HG03457 (cell line): ENCODE results near the gene SEC16A.

Source experiments
- ATAC-seq: cut with Tn5 transposase; IDR thresholded peaks from one replicate; pipeline ENCODE4 v1.9.1; 2021; ENCODE audit warnings: moderate number of reproducible peaks; ENCODE audit not compliant: unreplicated experiment

SEC16A gene

GRCh38 chr9:136518623-136519022, 35.8 kb upstream of the SEC16A start:
- no peak for ATAC-seq

DNA sequence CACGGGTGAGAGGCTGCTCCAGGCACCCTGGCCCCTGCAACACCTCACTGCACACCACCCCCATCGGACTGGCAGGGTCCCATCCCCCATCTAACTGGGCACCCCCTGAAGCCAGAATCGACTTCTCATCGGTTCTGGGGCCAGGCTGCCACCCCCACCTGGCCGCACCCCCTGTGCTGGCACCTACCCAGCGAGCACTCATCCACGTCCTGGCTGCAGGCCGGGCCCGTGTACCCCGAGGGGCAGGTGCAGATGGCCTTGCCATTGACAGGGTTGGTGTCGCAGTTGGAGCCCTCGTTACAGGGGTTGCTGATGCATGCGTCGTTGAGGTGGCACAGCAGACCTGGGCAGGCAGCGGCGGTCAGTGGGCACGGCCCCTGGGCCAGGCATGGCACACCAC, 35.1 kb upstream of the SEC16A start:
- no peak for ATAC-seq

GRCh38 chr9:136517012-136517743, 34.3 kb upstream of the SEC16A start:
- ATAC-seq, result no peak

GRCh38 chr9:136516191-136516654, 33.4 kb upstream of the SEC16A start:
- ATAC-seq, result no peak

GRCh38 chr9:136515276-136515675, 32.4 kb upstream of the SEC16A start:
- no peak for ATAC-seq

DNA sequence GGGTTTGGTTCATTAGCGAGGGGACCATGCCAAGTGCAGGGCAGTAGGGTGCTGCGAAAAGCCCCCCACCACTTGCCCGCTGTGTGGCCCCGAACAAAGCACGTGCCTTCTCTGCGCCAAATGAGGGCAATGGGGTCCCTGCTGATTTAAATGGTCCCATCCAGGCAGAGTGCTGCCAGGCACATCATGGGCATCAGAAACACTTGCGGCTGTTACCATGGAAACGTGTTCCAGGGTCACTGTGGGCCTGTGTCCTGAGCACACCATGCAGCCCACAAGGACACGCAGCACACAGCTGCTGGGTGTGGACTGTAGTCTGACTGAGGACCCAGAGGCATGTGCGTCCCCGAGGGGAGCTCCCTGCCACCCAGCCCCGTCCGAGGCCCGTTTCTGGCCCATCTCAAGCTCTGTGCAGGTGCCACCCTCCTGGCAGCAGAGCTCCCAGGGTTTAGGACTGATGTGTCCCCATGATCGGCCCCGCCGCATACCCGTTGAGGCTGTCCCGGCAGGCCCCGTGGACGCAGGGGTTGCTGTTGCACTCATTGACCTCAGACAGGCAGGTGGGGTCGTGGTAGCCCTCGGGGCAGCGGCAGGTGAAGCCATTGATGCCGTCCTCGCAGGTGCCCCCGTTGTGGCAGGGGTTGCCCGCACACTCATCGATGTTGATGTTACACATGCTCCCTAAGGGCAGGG, 31.3 kb upstream of the SEC16A start:
- no peak for ATAC-seq

DNA sequence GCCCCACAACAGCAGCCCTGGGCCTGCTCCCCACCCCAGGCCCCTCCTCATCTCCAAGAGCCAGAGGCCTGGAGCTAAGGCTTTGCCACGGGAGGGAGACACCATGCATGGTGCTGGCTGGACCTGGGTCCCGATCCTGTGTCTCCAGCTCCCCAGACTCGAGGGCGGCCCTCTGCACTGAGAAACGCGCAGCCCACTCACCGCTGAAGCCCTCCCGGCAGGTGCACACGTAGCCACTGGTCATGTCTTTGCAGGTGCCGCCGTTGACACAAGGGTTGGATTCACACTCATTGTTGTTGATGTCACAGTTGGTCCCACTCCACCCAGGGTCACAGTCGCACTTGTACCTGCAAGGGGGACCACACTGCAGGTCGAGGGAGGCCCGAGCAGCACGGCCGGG, 30.4 kb upstream of the SEC16A start:
- no peak for ATAC-seq

GRCh38 chr9:136512651-136513071, 29.8 kb upstream of the SEC16A start:
- ATAC-seq, result no peak

GRCh38 chr9:136511670-136512592, 29.1 kb upstream of the SEC16A start:
- ATAC-seq, result no peak

GRCh38 chr9:136511144-136511669, 28.4 kb upstream of the SEC16A start:
- ATAC-seq, result no peak

DNA sequence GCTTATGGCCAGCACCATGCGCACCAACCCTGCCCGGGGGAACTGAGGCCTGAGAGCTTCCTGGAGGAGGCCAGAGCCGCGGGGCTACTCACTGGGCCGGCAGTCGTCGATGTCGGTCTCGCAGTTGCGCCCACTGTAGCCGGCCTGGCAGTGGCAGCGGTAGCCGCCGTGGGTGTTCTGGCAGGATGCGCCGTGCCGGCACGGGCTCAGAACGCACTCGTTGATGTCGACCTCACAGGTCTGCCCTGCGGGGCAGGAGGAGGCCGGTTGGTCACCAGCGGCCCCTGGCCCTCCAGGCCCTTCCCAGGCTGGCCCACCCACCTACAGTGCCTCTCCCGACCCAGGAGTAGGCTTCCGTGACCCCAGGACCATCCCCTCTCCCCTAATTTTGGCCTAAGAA, 27.7 kb upstream of the SEC16A start:
- no peak for ATAC-seq

DNA sequence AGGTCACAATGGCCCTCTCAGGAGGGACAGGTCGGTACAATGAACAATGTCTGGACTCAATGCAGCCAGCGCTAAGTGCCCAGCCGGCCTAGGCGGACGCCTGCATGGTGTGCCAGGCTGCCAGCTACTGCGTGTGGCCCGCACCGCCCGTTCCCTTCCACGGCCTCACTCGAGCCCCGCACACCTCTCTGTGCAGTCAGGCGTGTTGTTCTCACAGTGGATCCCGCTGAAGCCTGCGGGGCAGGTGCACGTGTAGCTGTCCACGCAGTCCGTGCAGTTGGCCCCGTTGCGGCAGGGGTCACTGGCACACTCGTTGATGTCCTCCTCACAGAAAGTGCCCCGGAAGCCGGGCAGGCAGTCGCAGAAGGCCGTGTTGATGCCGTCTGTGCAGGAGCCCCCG, 26.7 kb upstream of the SEC16A start:
- ATAC-seq, result no peak

DNA sequence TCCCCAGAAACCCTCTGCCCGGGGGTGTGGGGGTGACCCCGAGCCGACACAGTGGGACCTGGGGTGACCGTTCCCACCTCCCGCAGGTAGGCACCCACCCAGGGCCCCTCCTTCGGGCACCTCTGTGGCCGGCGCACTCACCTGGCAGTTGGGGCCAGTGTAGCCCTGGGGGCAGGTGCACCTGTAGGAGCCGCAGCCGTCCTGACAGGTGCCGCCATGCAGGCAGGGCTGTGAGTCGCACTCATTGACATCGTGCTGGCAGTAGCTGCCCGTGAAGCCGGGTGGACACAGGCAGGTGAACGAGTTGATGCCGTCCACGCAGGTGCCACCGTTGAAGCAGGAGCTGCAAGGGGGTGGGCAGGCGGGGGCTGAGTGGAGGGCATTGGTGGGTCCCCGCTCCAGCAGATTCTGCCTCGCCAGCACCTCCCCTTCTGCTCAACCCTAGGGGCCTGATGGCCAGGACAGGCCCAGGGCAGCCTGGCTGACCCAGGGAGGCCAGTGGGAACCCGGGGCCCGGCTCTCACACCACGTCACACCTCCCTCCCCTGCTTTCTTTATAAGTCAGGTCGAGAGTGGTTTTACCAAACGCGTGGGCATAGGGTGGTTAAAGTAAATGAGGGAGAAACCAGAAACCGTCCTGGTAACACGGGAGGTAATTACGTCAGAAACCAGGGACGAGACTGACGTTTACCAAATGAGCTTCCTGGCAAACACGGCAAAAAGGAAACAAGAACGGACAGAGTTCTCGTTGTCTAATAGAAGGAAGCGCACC, 26.1 kb upstream of the SEC16A start:
- no peak for ATAC-seq

- ATAC-seq, result no peak
These were observed 25.1 kb upstream of the SEC16A start for GRCh38 chr9:136507992-136508375.

- ATAC-seq, result no peak
These were observed 24.6 kb upstream of the SEC16A start for GRCh38 chr9:136507221-136507991.

GRCh38 chr9:136506425-136506824, 23.6 kb upstream of the SEC16A start:
- ATAC-seq, result no peak

DNA sequence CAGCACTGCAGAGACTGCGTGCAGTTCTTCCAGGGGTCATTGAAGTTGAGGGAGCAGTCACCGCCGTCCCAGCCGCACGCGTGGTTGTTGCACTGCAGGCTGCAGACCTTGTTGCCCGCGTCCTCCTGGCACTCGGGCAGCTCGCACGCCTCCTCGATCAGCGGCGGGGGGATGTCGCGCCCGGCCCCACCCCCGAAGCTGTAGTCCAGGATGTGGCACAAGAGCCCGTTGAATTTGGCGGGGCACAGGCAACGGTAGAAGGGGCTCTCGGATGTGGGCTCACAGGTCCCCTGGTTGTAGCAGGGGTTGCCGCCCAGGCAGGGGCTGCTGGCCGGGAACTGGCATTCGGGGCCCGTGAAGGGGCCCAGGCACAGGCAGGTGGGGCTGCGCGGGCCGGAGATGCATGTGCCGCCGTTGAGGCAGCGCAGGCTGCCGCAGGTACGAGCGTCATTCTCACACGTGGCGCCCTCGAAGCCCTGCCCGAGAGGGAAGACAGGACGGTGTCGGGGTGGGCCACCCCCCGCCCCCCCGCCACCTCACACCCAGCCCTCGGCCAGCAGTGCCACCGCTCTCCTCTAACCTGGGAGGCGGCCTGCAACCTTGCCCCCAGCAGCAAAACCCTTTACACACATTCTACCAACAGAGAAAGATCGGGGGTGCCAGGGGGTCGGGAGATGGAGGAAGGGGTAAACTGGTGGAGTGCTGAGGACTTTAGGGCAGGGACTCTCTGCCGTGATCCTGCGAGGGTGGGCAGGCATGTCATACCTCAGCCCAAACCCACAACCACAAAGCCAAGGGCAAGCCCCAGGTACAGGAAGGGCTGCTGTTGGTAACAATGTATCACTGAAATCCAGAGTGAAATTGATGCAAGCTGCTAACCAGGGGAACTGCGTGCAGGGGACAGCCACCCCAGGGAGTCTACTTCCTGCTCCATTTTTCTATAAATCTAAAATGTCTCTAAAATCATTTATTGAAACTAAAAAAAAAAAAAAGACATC, 22.9 kb upstream of the SEC16A start:
- ATAC-seq, result no peak

GRCh38 chr9:136504512-136505348, 21.9 kb upstream of the SEC16A start:
- ATAC-seq, result no peak
